CD4-positive, alpha-beta T cell (primary cell): ENCODE results near the gene PTPRD. TPM values are rescaled to one million over a fixed set of nuclear protein-coding genes. Genes with fewer than 3 reads are reported as not detected.

Experiments used
- ATAC-seq: fragments of 200-7000 bp; cut with Tn5 transposase; one replicate; pipeline ENCODE4 v1.10.0; 2022; ENCODE audit warnings: mild to moderate bottlenecking; ENCODE audit not compliant: poor library complexity
- CTCF ChIA-PET: fragments of 350-600 bp; sonication (Branson Sonifier 250); formaldehyde crosslinking; loops from one replicate; lab custom pipeline; 2021; ENCODE audit warnings: antibody characterized with exemption, inconsistent platforms; lab: Charles Lee
- POLR2A ChIA-PET: fragments of 350-600 bp; sonication (Branson Sonifier 250); formaldehyde crosslinking; loops from one replicate; lab custom pipeline; 2021; ENCODE audit warnings: antibody characterized with exemption, inconsistent platforms; lab: Charles Lee
- DNase-seq, 14 experiments: peaks; one replicate each; pipeline ENCODE4 v3.0.0-alpha.2; 2013 to 2020; ENCODE audit warnings: mixed read lengths in 2 of 14
- H3K27ac ChIP-seq, 2 donors: one replicate each; pipeline versions ENCODE4 v1.5.1 to v1.7.0; 2013; ENCODE audit warnings: low read length in 2 of 2, low read depth in 1 of 2, mild to moderate bottlenecking in 1 of 2
- H3K27me3 ChIP-seq, 2 experiments: 1 replicate in 1 of 2; 2 replicates in 1 of 2; pipeline versions ENCODE4 v1.6.1 to v1.7.0; 2013; ENCODE audit warnings: low read length in 2 of 2, control low read depth in 1 of 2, mild to moderate bottlenecking in 1 of 2, moderate library complexity in 1 of 2; ENCODE audit not compliant: insufficient read depth in 2 of 2, control insufficient read depth in 1 of 2
- H3K36me3 ChIP-seq: one replicate; pipeline ENCODE4 v1.6.1; 2013; ENCODE audit warnings: low read length, control low read depth; ENCODE audit not compliant: insufficient read depth
- H3K4me1 ChIP-seq: one replicate; pipeline ENCODE4 v1.6.1; 2013; ENCODE audit warnings: low read length, control low read depth; ENCODE audit not compliant: insufficient read depth
- H3K4me3 ChIP-seq: one replicate; pipeline ENCODE4 v1.5.1; 2013; ENCODE audit warnings: mild to moderate bottlenecking, low read length, moderate library complexity
- H3K9me3 ChIP-seq, 2 experiments: 1 replicate in 1 of 2; 2 replicates in 1 of 2; pipeline versions ENCODE4 v1.6.1 to v1.7.0; 2013; ENCODE audit warnings: low read length in 2 of 2, mild to moderate bottlenecking in 2 of 2, control low read depth in 1 of 2, moderate library complexity in 1 of 2; ENCODE audit not compliant: control insufficient read depth in 1 of 2, insufficient read depth in 1 of 2
- H3K27ac Mint-ChIP-seq: one replicate; pipeline ENCODE4 v1.8.0; 2020; ENCODE audit warnings: mixed read lengths
- H3K27me3 Mint-ChIP-seq: one replicate; pipeline ENCODE4 v1.8.0; 2021; ENCODE audit warnings: mixed read lengths
- H3K36me3 Mint-ChIP-seq: one replicate; pipeline ENCODE4 v1.8.0; 2021; ENCODE audit warnings: low read depth, mixed read lengths
- H3K4me1 Mint-ChIP-seq: one replicate; pipeline ENCODE4 v1.8.0; 2021; ENCODE audit warnings: low read depth, mixed read lengths
- H3K4me3 Mint-ChIP-seq: one replicate; pipeline ENCODE4 v1.8.0; 2020; ENCODE audit warnings: mild to moderate bottlenecking, mixed read lengths
- H3K9me3 Mint-ChIP-seq: one replicate; pipeline ENCODE4 v1.8.0; 2020; ENCODE audit warnings: mixed read lengths
- intact Hi-C, 2 experiments: fragments of 100-400 bp; cut with DNase I in 1 of 2; cut with micrococcal nuclease in 1 of 2; formaldehyde crosslinking; loops; one replicate each; pipeline versions ENCODE4 v1.15.1 to v1.9.0; 2023 to 2025; cut with DNase I, micrococcal nuclease
- total RNA-seq, 174 experiments: library from RNA in 2 of 174; stranded (reverse) in 2 of 174; gene quantifications; one replicate each; pipeline ENCODE4 v1.2.3 and lab custom pipeline; 2021 to 2026
- TF ChIP-seq, protein P1 (sequence below): fragments of 200-600 bp; IDR thresholded peaks from one replicate; pipeline ENCODE4 v1.8.0; 2022; ENCODE audit warnings: antibody characterized with exemption, mild to moderate bottlenecking

PTPRD gene
- total RNA-seq, 2 experiments from 2014 or later, result not detected

GRCh38 chr9:8280811-8281210, 2332.0 kb downstream of the PTPRD start:
- Histone ChIP-seq H3K9me3 (peaks cover 0 to 2% of the 10 kb centered on the region in 2 experiments), H3K4me3 (no peak overlapping the region), H3K27ac (no peak overlapping the region), H3K4me1 (no peaks in the 10 kb centered on the region), H3K36me3 (no peaks in the 10 kb centered on the region), H3K27me3 (no peaks in the 10 kb centered on the region)
- POLR2A ChIA-PET, result no interaction called here
- DNase-seq (no peak), ATAC-seq (no peak)
- H3K4me1 Mint-ChIP-seq, result no peaks in the 10 kb centered on the region
- CTCF ChIA-PET, result no interaction called here
- intact Hi-C loops, result no loop called here
- H3K36me3 Mint-ChIP-seq, result no peaks in the 10 kb centered on the region
- no peaks in the 10 kb centered on the region for H3K27me3 Mint-ChIP-seq
- peaks cover 9% of the 10 kb centered on the region for H3K9me3 Mint-ChIP-seq
- no peak overlapping the region for H3K27ac Mint-ChIP-seq
- TF ChIP-seq, protein P1, sequence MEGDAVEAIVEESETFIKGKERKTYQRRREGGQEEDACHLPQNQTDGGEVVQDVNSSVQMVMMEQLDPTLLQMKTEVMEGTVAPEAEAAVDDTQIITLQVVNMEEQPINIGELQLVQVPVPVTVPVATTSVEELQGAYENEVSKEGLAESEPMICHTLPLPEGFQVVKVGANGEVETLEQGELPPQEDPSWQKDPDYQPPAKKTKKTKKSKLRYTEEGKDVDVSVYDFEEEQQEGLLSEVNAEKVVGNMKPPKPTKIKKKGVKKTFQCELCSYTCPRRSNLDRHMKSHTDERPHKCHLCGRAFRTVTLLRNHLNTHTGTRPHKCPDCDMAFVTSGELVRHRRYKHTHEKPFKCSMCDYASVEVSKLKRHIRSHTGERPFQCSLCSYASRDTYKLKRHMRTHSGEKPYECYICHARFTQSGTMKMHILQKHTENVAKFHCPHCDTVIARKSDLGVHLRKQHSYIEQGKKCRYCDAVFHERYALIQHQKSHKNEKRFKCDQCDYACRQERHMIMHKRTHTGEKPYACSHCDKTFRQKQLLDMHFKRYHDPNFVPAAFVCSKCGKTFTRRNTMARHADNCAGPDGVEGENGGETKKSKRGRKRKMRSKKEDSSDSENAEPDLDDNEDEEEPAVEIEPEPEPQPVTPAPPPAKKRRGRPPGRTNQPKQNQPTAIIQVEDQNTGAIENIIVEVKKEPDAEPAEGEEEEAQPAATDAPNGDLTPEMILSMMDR, result no peak
- H3K4me3 Mint-ChIP-seq, result no peak overlapping the region

DNA sequence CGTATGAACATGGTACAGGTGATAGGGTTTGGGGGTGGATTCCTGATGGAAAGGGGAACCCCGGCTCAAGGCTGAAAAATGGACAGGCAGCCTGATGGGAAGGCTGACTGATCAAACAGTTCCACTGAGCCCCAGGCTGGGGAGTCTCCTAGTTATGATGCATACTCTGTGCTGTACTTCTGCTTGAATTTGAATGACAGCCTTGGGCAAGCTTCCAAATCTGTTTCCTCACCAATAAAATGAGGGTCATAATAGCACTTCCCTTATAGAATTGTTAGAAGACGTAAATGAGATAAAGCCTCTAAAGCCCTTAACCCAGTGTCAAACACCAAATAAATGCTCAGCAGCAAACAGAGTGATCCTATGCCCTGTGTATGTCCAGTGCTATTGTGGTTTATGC, 2334.8 kb downstream of the PTPRD start:
- TF ChIP-seq, protein P1, result no peak
- Histone ChIP-seq H3K27ac (no peak overlapping the region), H3K9me3 (peaks cover 0 to 8% of the 10 kb centered on the region in 2 experiments), H3K27me3 (no peaks in the 10 kb centered on the region), H3K4me1 (no peaks in the 10 kb centered on the region), H3K4me3 (no peak overlapping the region), H3K36me3 (no peaks in the 10 kb centered on the region)
- POLR2A ChIA-PET, result no interaction called here
- H3K9me3 Mint-ChIP-seq, result peaks cover 9% of the 10 kb centered on the region
- H3K4me1 Mint-ChIP-seq, result no peaks in the 10 kb centered on the region
- no peak overlapping the region for H3K4me3 Mint-ChIP-seq
- CTCF ChIA-PET, result no interaction called here
- ATAC-seq (no peak), DNase-seq (no peak)
- no peak overlapping the region for H3K27ac Mint-ChIP-seq
- intact Hi-C loops, result no loop called here
- no peaks in the 10 kb centered on the region for H3K27me3 Mint-ChIP-seq
- no peaks in the 10 kb centered on the region for H3K36me3 Mint-ChIP-seq

- no peaks in the 10 kb centered on the region for H3K27me3 Mint-ChIP-seq
- H3K4me1 ChIP-seq, result no peaks in the 10 kb centered on the region
- peaks cover 0 to under 1% of the 10 kb centered on the region in 2 experiments for H3K9me3 ChIP-seq
- H3K4me3 ChIP-seq, result no peak overlapping the region
- no peak for ATAC-seq
- POLR2A ChIA-PET, result no interaction called here
- no peak for DNase-seq
- H3K27me3 ChIP-seq, result no peaks in the 10 kb centered on the region
- no peak overlapping the region for H3K27ac ChIP-seq
- no peaks in the 10 kb centered on the region for H3K9me3 Mint-ChIP-seq
- CTCF ChIA-PET, result no interaction called here
- TF ChIP-seq, protein P1, result no peak
- no peak overlapping the region for H3K27ac Mint-ChIP-seq
- no peaks in the 10 kb centered on the region for H3K36me3 ChIP-seq
- intact Hi-C loops, result no loop called here
- H3K4me1 Mint-ChIP-seq, result no peaks in the 10 kb centered on the region
- no peaks in the 10 kb centered on the region for H3K36me3 Mint-ChIP-seq
- no peak overlapping the region for H3K4me3 Mint-ChIP-seq
Observed at GRCh38 chr9:8270235-8270634, 2342.6 kb downstream of the PTPRD start.
